Iris pigment epithelial cell (primary cell): ENCODE data around the gene NLN.
"Not testable (repeated sequence)": the region's sequence is repeated elsewhere in the genome, so short reads cannot be mapped to it uniquely, and the experiment has no call there.

Source experiments
- DNase-seq: peaks from one replicate; pipeline ENCODE4 v3.0.0-alpha.2; 2011; ENCODE audit warnings: low read depth

Gene NLN

GRCh38 chr5:65732046-65732445 is 10.0 kb downstream of the NLN start:
- DNase-seq: not testable (repeated sequence)

DNA sequence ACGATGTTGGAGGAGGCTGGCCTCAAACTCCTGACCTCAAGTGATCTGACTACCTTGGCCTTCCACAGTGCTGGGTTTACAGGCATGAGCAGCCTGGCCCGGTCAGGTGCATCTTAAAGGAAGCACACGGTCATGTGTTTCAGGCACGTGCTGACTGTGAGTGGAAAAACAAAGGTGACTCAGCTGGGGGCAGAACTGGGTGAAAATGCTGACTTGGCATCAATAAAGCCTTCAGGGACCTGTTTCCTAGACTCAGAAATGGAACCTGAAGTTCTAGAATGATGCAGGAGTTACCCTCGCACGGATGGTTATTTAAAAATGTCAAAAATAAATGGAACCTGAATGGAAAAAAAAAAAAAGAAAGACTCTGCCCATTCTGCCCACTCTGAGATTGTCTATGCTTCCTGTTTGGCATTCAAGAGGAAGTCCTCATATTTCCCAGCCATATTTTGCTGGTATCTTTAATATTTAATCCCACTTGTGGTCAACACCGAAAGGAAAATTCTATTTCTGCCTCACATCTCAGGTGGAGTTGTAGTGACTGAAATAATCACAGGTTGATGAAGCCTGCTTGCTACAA is 12.3 kb downstream of the NLN start:
- not testable (repeated sequence) for DNase-seq

- DNase-seq: no peak
Measured at GRCh38 chr5:65734921-65735320, 12.9 kb downstream of the NLN start.

DNA sequence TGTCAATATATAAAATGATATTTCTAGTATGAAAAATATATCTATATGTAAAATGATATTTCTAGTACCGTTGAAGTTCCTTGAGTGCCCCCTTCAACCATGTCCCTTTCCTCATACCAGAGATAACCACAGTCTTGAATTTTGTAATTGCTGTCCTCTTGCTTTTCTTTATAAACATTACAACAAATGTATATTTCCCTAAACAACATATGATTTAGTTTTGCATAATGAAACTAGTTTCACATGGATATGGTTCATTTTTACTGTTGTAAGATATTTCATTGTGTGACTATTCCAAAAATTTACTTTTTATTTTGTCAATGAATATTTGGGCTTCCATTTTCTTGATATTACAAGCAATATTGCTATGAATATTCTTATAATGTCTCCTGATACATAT is 14.0 kb downstream of the NLN start:
- no peak for DNase-seq

DNA sequence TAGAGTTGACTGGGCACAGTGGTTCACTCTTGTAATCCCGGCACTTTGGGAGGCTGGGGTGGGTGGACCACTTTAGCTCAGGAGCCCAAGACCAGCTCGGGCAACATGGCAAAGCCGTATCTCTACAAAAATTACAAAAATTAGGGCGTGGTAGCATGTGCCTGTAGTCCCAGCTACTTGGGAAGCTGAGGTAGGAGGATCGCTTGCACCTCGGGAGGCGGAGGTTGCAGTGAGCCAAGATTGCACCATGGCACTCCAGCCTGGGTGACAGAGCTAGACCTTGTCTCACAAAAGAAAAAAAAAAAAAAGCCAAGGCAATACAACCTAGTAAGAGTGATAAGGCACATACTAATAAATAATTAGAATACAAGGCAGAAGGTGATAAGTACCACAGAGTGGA is 15.8 kb downstream of the NLN start:
- no peak for DNase-seq

DNA sequence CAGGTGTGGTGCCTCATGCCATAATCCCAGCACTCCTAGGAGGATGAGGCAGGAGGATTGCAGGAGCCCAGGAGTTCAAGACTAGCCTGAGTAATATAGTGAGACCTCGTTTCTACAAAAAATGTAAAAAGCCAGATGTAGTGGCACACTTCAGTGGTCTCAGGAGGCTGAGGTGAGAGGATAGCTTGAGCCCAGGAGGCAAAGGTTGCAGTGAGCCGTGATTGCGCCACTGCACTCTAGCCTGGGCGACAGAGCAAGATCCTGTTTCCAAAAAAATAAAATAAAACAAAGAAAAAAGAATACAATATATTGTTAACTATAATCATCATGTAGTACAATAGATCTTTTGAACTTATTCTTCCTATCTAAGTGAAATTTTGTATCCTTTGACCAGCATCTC is 16.3 kb downstream of the NLN start:
- no peak for DNase-seq

- DNase-seq: no peak
Measured at GRCh38 chr5:65739162-65739561, 17.2 kb downstream of the NLN start.

- peak; percentile 84 for DNase-seq
Measured at GRCh38 chr5:65742565-65743231, 20.7 kb downstream of the NLN start.

- no peak for DNase-seq
Measured at GRCh38 chr5:65749221-65749844, 27.3 kb downstream of the NLN start.

DNA sequence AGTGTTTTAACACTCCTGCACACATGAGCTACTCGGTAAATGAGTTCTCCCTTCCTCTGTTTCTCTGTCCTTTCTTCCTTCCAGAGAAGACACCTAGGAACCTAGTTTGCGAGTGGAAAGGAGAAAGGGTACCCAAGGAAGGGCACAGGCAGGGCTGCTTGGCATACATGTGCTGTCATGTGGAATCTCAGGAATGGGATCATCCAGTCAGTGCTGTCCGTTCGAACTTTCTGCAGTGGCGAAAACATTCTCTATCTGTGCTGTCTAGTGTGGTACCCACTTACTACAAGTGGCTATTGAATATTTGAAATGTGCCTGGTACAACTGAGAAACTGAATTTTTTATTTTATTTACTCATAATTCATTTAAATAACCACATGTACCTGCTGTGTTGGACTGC is 28.0 kb downstream of the NLN start:
- DNase-seq: no peak

GRCh38 chr5:65750938-65751337 is 28.9 kb downstream of the NLN start:
- no peak for DNase-seq

- no peak for DNase-seq
Measured at GRCh38 chr5:65753189-65753588, 31.2 kb downstream of the NLN start.

DNA sequence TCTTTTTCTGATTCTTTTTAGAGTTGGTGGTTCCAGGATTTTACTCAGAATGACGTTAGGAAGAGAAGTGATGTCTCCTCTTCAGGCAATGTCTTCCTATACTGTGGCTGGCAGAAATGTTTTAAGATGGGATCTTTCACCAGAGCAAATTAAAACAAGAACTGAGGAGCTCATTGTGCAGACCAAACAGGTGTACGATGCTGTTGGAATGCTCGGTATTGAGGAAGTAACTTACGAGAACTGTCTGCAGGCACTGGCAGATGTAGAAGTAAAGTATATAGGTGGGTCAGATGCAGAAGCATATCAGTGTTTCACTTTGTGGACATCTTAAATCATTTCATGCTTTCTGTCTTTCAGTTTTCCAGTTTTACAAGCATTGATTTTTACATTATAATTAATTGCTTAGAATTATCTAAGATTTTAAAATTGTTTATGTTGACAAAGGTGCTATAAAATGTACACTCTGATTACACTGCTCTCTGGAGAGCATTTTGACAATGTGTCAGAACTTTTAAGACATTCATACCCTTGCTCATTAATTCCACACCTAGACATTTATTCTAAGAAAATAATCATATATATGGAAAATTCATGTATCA is 36.6 kb downstream of the NLN start:
- no peak for DNase-seq

GRCh38 chr5:65760504-65761275 is 38.7 kb downstream of the NLN start:
- DNase-seq: peak; percentile 59

GRCh38 chr5:65762234-65762633 is 40.2 kb downstream of the NLN start:
- DNase-seq: no peak

GRCh38 chr5:65765582-65765981 is 43.6 kb downstream of the NLN start:
- DNase-seq: no peak

- no peak for DNase-seq
Measured at GRCh38 chr5:65766175-65766574, 44.2 kb downstream of the NLN start.

GRCh38 chr5:65766781-65767180 is 44.8 kb downstream of the NLN start:
- DNase-seq: no peak

GRCh38 chr5:65767565-65767964 is 45.6 kb downstream of the NLN start:
- no peak for DNase-seq

GRCh38 chr5:65768723-65769346 is 46.8 kb downstream of the NLN start:
- DNase-seq: no peak

- peak; percentile 92 for DNase-seq
Measured at GRCh38 chr5:65769539-65769938, 47.5 kb downstream of the NLN start.

GRCh38 chr5:65771266-65771665 is 49.3 kb downstream of the NLN start:
- no peak for DNase-seq
